RWPE2 (cell line): ENCODE measurements around the gene SERPINB3.
A peak's percentile ranks its signal among the peaks of the same experiment; 100 is the strongest.
"Not testable (repeated sequence)": the region's sequence is repeated elsewhere in the genome, so short reads cannot be mapped to it uniquely, and the experiment has no call there.

ENCODE experiments used
- ATAC-seq: fragments of 200-7000 bp; cut with Tn5 transposase; 3 replicates; pipeline ENCODE4 v1.9.1; 2021; ENCODE audit warnings: low read depth
- DNase-seq: peaks from one replicate; pipeline ENCODE4 v3.0.0-alpha.2; 2020; ENCODE audit warnings: low spot score
- H3K27ac ChIP-seq: fragments of 450-650 bp; 2 replicates; pipeline ENCODE4 v1.5.1; 2017; ENCODE audit warnings: mild to moderate bottlenecking; ENCODE audit not compliant: poor library complexity, severe bottlenecking
- H3K27me3 ChIP-seq: fragments of 250-450 bp; sonication (Bioruptor Pico); 2 replicates; pipeline ENCODE4 v1.5.1; 2021; ENCODE audit warnings: mild to moderate bottlenecking, moderate library complexity; ENCODE audit not compliant: insufficient read depth, poor library complexity, severe bottlenecking
- H3K36me3 ChIP-seq: fragments of 250-450 bp; sonication (Bioruptor Pico); 2 replicates; pipeline ENCODE4 v1.5.1; 2020; ENCODE audit warnings: low read depth, mild to moderate bottlenecking, moderate library complexity
- H3K4me1 ChIP-seq: fragments of 250-450 bp; sonication (Bioruptor Pico); 2 replicates; pipeline ENCODE4 v1.5.1; 2021; ENCODE audit warnings: mild to moderate bottlenecking, moderate library complexity; ENCODE audit not compliant: insufficient read depth, poor library complexity, severe bottlenecking
- H3K4me3 ChIP-seq: fragments of 250-450 bp; sonication (Bioruptor Pico); 2 replicates; pipeline ENCODE4 v1.5.1; 2021; ENCODE audit warnings: mild to moderate bottlenecking, moderate library complexity; ENCODE audit not compliant: severe bottlenecking
- H3K9me3 ChIP-seq: fragments of 250-450 bp; sonication (Bioruptor Pico); 2 replicates; pipeline ENCODE4 v1.5.1; 2021; ENCODE audit warnings: mild to moderate bottlenecking, moderate library complexity; ENCODE audit not compliant: severe bottlenecking
- TF ChIP-seq, protein P1 (sequence below): fragments of 450-650 bp; IDR thresholded peaks from one replicate; pipeline ENCODE4 v1.5.1; 2017; ENCODE audit warnings: mild to moderate bottlenecking, moderate library complexity; ENCODE audit not compliant: poor library complexity, severe bottlenecking

Gene SERPINB3

DNA sequence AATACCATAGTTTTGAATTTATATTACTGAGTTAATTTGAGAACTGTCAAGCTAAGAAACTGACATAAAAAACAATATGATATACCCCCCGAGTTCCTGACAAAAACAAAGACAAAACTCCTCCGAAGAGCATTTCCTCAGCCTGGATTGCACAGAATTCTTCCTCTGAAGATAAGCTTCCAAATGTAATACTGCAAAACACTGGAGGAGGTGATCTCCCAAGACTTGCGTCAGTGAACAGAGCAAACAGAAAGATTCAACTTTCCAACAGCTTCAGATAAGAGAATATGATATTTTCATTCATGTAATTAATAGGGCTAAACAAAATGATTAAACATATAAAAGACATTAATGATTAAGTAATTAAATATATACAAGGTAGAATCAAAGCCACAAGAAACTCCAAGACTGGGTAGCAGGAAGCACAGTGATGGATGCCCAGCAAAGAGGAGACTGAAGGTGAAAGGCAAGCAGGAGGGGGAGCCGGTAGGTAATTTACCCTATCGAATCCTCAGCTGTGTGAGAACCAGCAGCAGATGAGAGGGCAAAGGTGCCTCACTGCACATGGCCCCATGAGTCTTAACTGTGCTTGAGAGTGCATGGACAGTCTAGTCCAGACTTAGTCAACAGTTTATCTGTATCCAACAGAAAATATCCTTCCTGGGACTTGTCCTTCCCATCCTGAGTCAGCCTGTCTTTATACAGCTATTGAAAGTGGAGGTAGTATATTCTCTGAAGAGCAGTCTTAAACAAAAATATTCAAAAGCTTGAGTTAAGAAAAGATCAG lies 18.3 kb upstream of the SERPINB3 start:
- H3K4me1 ChIP-seq: peaks cover 40% of the 10 kb centered on the region

DNA sequence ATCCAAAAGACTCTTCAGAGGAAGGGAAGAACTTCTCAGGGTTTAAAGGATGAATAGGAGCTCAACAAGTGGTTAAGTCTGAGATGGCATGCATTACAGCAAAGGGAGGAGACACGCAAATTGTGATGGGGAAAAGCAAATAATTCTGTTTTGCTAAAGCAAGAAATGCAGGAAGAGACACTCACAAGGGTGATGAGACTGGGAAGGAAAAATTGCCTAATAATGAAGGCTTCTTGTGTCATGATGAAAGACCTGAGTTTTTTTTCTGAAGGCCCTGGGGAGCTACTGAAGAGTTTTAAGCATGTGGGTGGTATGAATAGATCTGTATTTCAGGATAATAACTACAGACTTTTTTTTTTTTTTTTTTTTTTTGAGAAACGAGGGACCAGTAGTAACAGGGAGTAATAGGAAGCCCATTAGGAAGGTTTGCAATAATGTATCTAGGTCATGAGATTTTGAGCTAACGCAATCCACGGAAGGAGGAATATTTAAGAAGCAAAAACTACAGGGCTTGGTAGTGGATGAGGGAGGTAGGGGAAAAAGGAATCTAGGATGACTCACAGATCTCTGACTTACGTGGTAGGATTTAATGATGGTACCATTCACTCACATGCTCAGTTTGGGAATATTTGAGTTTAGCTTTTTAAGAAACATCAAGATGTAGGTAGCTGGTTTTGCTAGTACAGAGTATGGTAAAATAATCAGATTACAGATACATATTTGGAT lies 16.0 kb upstream of the SERPINB3 start:
- TF ChIP-seq, protein P1, sequence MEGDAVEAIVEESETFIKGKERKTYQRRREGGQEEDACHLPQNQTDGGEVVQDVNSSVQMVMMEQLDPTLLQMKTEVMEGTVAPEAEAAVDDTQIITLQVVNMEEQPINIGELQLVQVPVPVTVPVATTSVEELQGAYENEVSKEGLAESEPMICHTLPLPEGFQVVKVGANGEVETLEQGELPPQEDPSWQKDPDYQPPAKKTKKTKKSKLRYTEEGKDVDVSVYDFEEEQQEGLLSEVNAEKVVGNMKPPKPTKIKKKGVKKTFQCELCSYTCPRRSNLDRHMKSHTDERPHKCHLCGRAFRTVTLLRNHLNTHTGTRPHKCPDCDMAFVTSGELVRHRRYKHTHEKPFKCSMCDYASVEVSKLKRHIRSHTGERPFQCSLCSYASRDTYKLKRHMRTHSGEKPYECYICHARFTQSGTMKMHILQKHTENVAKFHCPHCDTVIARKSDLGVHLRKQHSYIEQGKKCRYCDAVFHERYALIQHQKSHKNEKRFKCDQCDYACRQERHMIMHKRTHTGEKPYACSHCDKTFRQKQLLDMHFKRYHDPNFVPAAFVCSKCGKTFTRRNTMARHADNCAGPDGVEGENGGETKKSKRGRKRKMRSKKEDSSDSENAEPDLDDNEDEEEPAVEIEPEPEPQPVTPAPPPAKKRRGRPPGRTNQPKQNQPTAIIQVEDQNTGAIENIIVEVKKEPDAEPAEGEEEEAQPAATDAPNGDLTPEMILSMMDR: no peak
- Histone ChIP-seq H3K4me3 (no peak overlapping the region), H3K36me3 (no peaks in the 10 kb centered on the region), H3K27me3 (no peaks in the 10 kb centered on the region), H3K4me1 (peaks cover 18% of the 10 kb centered on the region), H3K9me3 (no peaks in the 10 kb centered on the region), H3K27ac (no peak overlapping the region)
- DNase-seq (no peak), ATAC-seq (no peak)

More for the DNA sequence above, 18.3 kb upstream of the SERPINB3 start:
- TF ChIP-seq, protein P1: no peak
- no peaks in the 10 kb centered on the region for H3K36me3 ChIP-seq
- DNase-seq: no peak
- no peak overlapping the region for H3K4me3 ChIP-seq
- no peaks in the 10 kb centered on the region for H3K27me3 ChIP-seq
- ATAC-seq: no peak
- H3K9me3 ChIP-seq: no peaks in the 10 kb centered on the region
- H3K27ac ChIP-seq: peak overlapping the region; percentile 92

DNA sequence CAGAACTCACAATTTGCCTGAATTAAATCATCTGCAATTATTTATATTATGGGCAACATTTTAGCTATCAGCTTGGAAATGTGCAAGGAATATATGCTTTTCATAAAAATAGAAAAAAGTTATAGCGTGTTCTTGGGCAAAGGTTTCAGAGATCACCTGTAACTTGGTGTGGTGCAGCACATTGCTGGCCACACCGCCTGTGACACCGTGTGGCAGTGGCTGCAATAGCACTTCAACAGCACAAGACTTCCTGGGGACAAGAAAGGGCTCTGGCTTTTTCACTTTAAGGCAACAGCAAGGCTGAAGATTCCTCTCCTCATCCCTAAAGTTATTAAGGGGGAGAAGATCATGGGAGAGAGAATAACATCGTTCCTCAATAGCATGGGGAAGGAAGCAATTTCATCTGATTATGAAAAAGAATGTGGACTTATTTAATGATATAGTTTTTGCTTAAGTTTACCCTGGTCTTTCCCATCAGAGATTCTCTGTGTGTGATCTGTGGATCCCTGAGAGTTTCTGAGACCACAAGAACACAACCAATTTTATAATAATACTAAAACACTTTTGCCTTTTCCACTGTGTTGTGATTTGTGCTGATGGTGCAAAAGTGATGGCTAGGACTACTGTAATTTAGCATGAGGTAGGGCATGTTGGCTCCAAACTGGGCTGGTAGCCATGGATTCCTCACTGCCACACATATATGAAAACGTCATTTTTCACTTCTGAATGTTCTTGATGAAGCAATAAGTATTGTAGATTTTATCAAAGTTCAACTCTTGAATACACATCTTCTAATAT lies 15.0 kb upstream of the SERPINB3 start:
- Histone ChIP-seq H3K4me3 (no peak overlapping the region), H3K36me3 (no peaks in the 10 kb centered on the region), H3K9me3 (no peaks in the 10 kb centered on the region), H3K27me3 (no peaks in the 10 kb centered on the region), H3K4me1 (peaks cover 8% of the 10 kb centered on the region), H3K27ac (no peak overlapping the region)
- TF ChIP-seq, protein P1: peak; percentile 80
- ATAC-seq (peak; percentile 68), DNase-seq (no peak)

DNA sequence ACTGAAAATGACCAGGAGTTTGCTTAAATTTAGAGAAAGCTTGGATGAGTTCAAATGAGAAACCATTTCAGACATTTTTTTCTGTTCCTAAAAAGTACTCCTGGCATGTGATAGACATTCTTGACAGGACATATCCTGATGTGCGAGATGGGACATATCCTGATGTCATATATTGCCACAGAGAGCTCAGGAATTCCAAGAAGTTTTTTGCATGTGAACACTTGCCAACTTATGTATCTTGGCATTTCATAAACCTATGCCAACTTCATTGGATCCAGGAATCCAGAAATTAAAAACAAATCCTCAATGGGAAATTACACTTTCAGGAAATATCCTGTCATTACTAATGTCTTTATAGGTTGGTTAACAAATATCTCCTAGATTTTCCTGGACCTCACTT lies 2.9 kb upstream of the SERPINB3 start:
- no peaks in the 10 kb centered on the region for H3K9me3 ChIP-seq
- TF ChIP-seq, protein P1: no peak
- peak overlapping the region; percentile 77 for H3K27ac ChIP-seq
- no peak for DNase-seq
- no peaks in the 10 kb centered on the region for H3K27me3 ChIP-seq
- ATAC-seq: peak; percentile 49
- H3K4me3 ChIP-seq: no peak overlapping the region
- H3K36me3 ChIP-seq: no peaks in the 10 kb centered on the region
- peaks cover 18% of the 10 kb centered on the region for H3K4me1 ChIP-seq

DNA sequence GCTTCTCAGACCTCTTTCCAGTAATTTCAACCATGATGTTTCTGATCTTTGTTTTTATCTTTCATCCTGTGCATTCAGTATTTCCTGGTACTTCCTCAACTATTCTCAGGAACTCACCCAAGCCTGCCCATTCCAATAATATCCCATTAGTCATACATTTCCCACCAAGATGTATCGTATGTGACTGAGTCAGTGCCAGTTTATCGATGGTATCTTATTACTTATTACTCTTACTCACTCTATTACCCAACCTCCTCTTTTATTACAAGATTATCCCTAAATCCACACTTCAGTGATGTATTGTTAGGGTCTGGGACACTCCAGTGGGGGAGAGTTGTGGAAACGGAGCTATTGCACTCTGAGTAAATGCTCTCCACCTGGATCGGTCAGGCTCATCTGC lies 2.8 kb downstream of the SERPINB3 start:
- DNase-seq, H3K27me3 ChIP-seq, H3K4me3 ChIP-seq, H3K9me3 ChIP-seq, H3K36me3 ChIP-seq: not testable (repeated sequence)
- H3K4me1 ChIP-seq: peaks cover 13% of the 10 kb centered on the region
- H3K27ac ChIP-seq: peak overlapping the region; percentile 22
- peak; percentile 86 for ATAC-seq

DNA sequence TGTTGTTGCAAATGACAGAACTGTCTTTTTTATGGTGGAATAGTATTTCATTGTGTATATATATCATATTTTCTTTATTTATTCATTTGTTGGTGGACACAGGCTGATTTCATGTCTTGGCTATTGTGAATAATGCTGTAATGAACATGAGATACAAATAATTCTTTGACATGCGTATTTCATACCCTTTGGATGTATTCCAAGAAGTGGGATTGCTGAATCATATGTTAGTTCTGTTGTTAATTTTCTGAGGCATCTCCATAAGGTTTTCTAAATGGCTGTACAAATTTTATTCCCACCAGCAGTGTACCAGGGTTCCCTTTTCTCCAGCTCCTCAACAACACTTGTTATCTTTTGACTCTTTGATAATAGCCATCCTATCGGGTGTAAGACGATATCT lies 11.4 kb downstream of the SERPINB3 start:
- ATAC-seq, H3K4me3 ChIP-seq, H3K9me3 ChIP-seq, DNase-seq, H3K36me3 ChIP-seq, H3K27me3 ChIP-seq, H3K4me1 ChIP-seq, H3K27ac ChIP-seq: not testable (repeated sequence)
